HG03439 (cell line): ENCODE measurements around the gene GRN.
"Not testable (repeated sequence)": the region's sequence is repeated elsewhere in the genome, so short reads cannot be mapped to it uniquely, and the experiment has no call there.

Experiments used
- ATAC-seq: cut with Tn5 transposase; IDR thresholded peaks from one replicate; pipeline ENCODE4 v1.9.1; 2021; ENCODE audit warnings: mild to moderate bottlenecking, moderate library complexity; ENCODE audit not compliant: unreplicated experiment

GRN gene

GRCh38 chr17:44381810-44382305 lies 36.8 kb downstream of the GRN start:
- no peak for ATAC-seq

- no peak for ATAC-seq
These were observed 37.8 kb downstream of the GRN start for GRCh38 chr17:44382917-44383316.

GRCh38 chr17:44383363-44383762 lies 38.3 kb downstream of the GRN start:
- no peak for ATAC-seq

GRCh38 chr17:44383861-44384260 lies 38.8 kb downstream of the GRN start:
- no peak for ATAC-seq

GRCh38 chr17:44384281-44384822 lies 39.2 kb downstream of the GRN start:
- ATAC-seq = no peak

- ATAC-seq = no peak
These were observed 39.8 kb downstream of the GRN start for GRCh38 chr17:44384823-44385286.

- peak; percentile 61 for ATAC-seq
These were observed 40.4 kb downstream of the GRN start for GRCh38 chr17:44385287-44386181.

GRCh38 chr17:44386182-44386525 lies 41.1 kb downstream of the GRN start:
- no peak for ATAC-seq

- no peak for ATAC-seq
These were observed 42.7 kb downstream of the GRN start for GRCh38 chr17:44387804-44388203.

GRCh38 chr17:44389281-44389680 lies 44.2 kb downstream of the GRN start, which contains the start of gene ITGA2B:
Gene ITGA2B (minus strand): TSS chr17:44389649. CDS start chr17:44389473, 176 bp downstream.
- ATAC-seq = no peak

GRCh38 chr17:44389723-44390202 lies 44.7 kb downstream of the GRN start:
- ATAC-seq = no peak

GRCh38 chr17:44390250-44390870 lies 45.3 kb downstream of the GRN start:
- ATAC-seq = no peak

GRCh38 chr17:44394112-44394511 lies 49.0 kb downstream of the GRN start:
- not testable (repeated sequence) for ATAC-seq

GRCh38 chr17:44394833-44395232 lies 49.7 kb downstream of the GRN start:
- ATAC-seq = no peak

- no peak for ATAC-seq
These were observed 51.8 kb downstream of the GRN start for GRCh38 chr17:44396946-44397345.

- no peak for ATAC-seq
These were observed 52.7 kb downstream of the GRN start for GRCh38 chr17:44397479-44398440.

- no peak for ATAC-seq
These were observed 53.9 kb downstream of the GRN start for GRCh38 chr17:44398692-44399691.

- no peak for ATAC-seq
These were observed 55.2 kb downstream of the GRN start for GRCh38 chr17:44400226-44400847.
